Suprapubic skin (tissue), 4 donors: ENCODE results near the gene SLC25A6. TPM values are rescaled to one million over a fixed set of nuclear protein-coding genes. Genes with fewer than 3 reads are reported as not detected.
"Not testable (repeated sequence)": the region's sequence is repeated elsewhere in the genome, so short reads cannot be mapped to it uniquely, and the experiment has no call there.

Experiments used
- DNase-seq, 2 donors: peaks; one replicate each; pipeline ENCODE4 v3.0.0-alpha.2; 2019; ENCODE audit warnings: low spot score in 2 of 2
- H3K27ac ChIP-seq: fragments of 200-600 bp; sonication (generic); one replicate; pipeline ENCODE4 v1.5.1; 2019
- H3K27me3 ChIP-seq: fragments of 200-600 bp; sonication (generic); one replicate; pipeline ENCODE4 v1.5.1; 2019
- H3K36me3 ChIP-seq: fragments of 200-600 bp; sonication (generic); one replicate; pipeline ENCODE4 v1.5.1; 2019
- H3K4me1 ChIP-seq: fragments of 200-600 bp; sonication (generic); one replicate; pipeline ENCODE4 v1.5.1; 2019
- H3K4me3 ChIP-seq: fragments of 200-600 bp; sonication (generic); one replicate; pipeline ENCODE4 v1.5.1; 2019; ENCODE audit warnings: mild to moderate bottlenecking
- H3K9me3 ChIP-seq: fragments of 200-600 bp; sonication (generic); one replicate; pipeline ENCODE4 v1.5.1; 2019
- EP300 ChIP-seq: sonication (generic); formaldehyde crosslinking; IDR thresholded peaks from one replicate; pipeline ENCODE4 v1.6.1; 2017; ENCODE audit warnings: antibody characterized with exemption
- POLR2A ChIP-seq, 2 donors: fragments of 450-650 bp; IDR thresholded peaks; one replicate each; pipeline ENCODE4 v1.6.1; 2017; ENCODE audit warnings: antibody characterized with exemption in 2 of 2, mild to moderate bottlenecking in 2 of 2, moderate library complexity in 2 of 2
- POLR2AphosphoS5 ChIP-seq, 3 donors: sonication (generic); formaldehyde crosslinking; IDR thresholded peaks; one replicate each; pipeline ENCODE4 v1.6.1; 2017; ENCODE audit warnings: antibody characterized with exemption in 3 of 3
- WGBS: methylation state at CpG from one replicate; pipeline ENCODE4 v1.1.5; 2018; 5-methylcytosine and 5-hydroxymethylcytosine counted together
- total RNA-seq, 4 donors: library from RNA; depleted of rRNA; stranded (reverse); fragments of >200 nt; gene quantifications; one replicate each; pipeline ENCODE4 v1.1.0, GENCODE V29; 2016
- TF ChIP-seq, protein P1 (sequence below), 2 donors: fragments of 200-600 bp in 1 of 2; fragments of 450-650 bp in 1 of 2; sonication (generic) in 1 of 2; IDR thresholded peaks; one replicate each; pipeline ENCODE4 v1.5.1; 2016 to 2019; ENCODE audit warnings: antibody characterized with exemption in 2 of 2, mild to moderate bottlenecking in 1 of 2, moderate library complexity in 1 of 2

The SLC25A6 gene
- total RNA-seq, 4 donors from 2014 or later: 250 to 408 (median 336) TPM

DNA sequence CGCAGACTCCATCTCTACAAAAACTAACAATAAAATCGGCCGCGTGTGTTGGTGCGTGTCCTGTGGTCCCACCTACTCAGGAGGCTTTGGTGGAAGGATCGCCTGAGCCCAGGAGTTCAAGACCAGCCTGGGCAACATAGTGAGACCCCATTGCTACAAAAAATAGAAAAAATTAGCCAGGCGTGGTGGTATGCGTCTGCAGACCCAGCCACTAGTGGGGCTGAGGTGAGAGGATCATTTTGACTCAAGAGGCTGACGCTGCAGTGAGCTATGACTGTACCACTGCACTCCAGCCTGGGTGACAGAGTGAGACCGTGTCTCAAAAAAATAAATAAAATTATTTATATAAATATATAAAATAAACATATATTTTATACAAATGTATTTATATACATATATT is 38.5 kb upstream of the SLC25A6 start:
- peak in 1 of 2 donors; percentile 36 for DNase-seq
- Histone ChIP-seq H3K27ac (no peak overlapping the region), H3K9me3 (no peaks in the 10 kb centered on the region), H3K27me3 (no peaks in the 10 kb centered on the region), H3K4me3 (no peak overlapping the region), H3K36me3 (peaks cover 38% of the 10 kb centered on the region), H3K4me1 (no peaks in the 10 kb centered on the region)
- no peak for TF ChIP-seq POLR2AphosphoS5 (IDR thresholded peaks at IDR 0.05)
- TF ChIP-seq, protein P1, sequence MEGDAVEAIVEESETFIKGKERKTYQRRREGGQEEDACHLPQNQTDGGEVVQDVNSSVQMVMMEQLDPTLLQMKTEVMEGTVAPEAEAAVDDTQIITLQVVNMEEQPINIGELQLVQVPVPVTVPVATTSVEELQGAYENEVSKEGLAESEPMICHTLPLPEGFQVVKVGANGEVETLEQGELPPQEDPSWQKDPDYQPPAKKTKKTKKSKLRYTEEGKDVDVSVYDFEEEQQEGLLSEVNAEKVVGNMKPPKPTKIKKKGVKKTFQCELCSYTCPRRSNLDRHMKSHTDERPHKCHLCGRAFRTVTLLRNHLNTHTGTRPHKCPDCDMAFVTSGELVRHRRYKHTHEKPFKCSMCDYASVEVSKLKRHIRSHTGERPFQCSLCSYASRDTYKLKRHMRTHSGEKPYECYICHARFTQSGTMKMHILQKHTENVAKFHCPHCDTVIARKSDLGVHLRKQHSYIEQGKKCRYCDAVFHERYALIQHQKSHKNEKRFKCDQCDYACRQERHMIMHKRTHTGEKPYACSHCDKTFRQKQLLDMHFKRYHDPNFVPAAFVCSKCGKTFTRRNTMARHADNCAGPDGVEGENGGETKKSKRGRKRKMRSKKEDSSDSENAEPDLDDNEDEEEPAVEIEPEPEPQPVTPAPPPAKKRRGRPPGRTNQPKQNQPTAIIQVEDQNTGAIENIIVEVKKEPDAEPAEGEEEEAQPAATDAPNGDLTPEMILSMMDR (IDR thresholded peaks at IDR 0.05): no peak
- 94% methylated on average over 10 of the region's 10 CpGs for WGBS

DNA sequence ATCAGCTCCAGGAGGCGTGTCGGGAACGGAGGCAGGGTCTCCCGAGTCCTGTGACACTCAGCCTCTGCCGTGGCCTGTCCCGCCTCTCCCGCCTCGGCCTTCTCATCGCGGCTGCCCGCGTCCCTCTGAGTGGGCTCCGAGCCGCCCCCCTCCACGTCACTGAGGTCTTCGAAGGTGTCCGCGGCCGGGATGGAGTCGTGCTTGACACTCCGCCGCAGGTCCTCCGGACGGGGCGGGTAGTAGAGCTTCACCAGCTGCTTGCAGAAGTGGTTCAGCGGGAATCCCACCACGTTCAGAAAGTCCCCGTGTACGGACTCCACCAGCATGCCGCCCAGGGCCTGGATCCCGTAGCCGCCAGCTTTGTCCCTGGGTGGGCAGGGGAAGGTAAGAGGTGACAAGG is 35.8 kb upstream of the SLC25A6 start:
- no peak overlapping the region for H3K4me3 ChIP-seq
- 93% methylated on average over 28 of the region's 32 CpGs for WGBS
- H3K27me3 ChIP-seq: no peaks in the 10 kb centered on the region
- H3K9me3 ChIP-seq: no peaks in the 10 kb centered on the region
- H3K4me1 ChIP-seq: no peaks in the 10 kb centered on the region
- TF ChIP-seq POLR2AphosphoS5 (IDR thresholded peaks at IDR 0.05): no peak
- TF ChIP-seq POLR2A (IDR thresholded peaks at IDR 0.05): no peak
- TF ChIP-seq, protein P1 (IDR thresholded peaks at IDR 0.05): no peak
- TF ChIP-seq EP300: no peak
- DNase-seq: peak in 1 of 2 donors; percentile 59
- no peak overlapping the region for H3K27ac ChIP-seq
- H3K36me3 ChIP-seq: peaks cover 35% of the 10 kb centered on the region

DNA sequence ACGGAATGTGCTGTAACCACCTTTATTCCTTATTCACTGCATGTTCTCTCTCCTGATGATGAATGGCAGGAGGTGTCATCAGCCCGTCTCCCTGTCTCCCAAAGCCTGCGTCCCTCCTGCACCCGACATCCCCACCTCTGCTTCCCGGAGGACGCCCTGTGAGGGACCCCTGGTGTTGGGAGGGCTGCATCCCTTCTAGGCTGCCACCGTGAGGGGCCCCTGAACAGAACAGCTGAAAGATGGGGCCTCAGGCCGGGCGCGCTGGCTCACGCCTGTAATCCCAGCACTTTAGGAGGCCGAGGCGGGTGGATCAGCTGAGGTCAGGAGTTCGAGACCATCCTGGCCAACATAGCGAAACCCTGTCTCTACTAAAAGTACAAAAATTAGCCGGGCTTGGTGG is 34.4 kb upstream of the SLC25A6 start:
- peaks cover 41% of the 10 kb centered on the region for H3K36me3 ChIP-seq
- not testable (repeated sequence) for H3K4me3 ChIP-seq, H3K27ac ChIP-seq, H3K4me1 ChIP-seq, H3K9me3 ChIP-seq, H3K27me3 ChIP-seq
- DNase-seq: peak in 1 of 2 donors; percentile 56
- 88% methylated on average over 11 of the region's 16 CpGs for WGBS

DNA sequence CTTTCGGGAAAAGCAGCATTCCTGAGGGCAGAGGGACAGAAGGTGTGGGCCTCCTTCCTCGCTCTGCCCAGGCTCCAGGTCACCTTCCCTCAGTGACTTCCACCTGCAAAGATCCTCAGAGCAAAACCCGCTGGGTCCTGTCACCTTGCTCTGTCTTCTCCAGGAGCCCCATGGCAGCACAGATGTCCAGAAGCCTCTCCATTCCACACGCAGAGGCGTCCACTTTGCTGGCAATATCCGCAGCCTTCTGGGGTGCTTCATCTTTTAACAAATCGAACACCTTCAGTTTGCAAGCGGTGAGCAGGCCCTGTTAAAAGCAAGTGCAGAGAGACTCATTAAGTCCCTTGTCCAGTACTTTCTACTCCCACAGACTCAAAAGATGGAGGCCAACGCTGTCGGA is 33.5 kb upstream of the SLC25A6 start:
- WGBS: 77% methylated on average over 10 of the region's 10 CpGs
- H3K27ac ChIP-seq: no peak overlapping the region

DNA sequence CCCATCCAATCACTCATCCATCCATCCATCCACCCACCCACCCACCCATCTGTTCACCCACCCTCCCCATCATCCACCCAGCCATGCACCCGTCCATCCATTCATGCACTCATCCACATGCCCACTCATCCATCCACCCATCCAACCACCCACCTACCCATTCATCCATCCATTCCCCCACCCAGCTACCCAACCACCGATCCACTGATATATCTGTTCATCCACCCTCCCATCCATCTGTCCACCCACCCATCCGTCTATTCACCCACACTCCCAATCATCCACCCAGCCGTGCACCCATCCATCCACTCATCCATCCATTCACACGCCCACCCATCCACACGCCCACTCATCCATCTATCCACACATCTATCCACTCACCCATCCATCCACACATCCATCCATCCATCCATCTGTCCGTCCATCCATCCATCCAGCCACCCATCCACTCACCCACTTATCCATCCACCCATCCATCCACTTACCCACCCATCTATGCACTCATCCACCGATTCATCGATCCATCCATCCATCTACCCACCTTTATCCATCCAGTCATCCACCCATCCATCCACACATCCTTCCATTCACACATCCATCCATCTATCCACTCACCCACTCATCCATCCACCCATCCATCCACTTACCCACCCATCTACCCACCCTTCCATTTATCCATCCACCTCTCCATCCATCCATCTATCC is 32.4 kb upstream of the SLC25A6 start:
- 75% methylated on average over 9 of the region's 9 CpGs for WGBS
- peak in 1 of 2 donors; percentile 24 for DNase-seq
- Histone ChIP-seq H3K4me3 (no peak overlapping the region), H3K27ac (no peak overlapping the region), H3K36me3 (peaks cover 55% of the 10 kb centered on the region), H3K4me1 (no peaks in the 10 kb centered on the region), H3K9me3 (no peaks in the 10 kb centered on the region), H3K27me3 (no peaks in the 10 kb centered on the region)
- TF ChIP-seq EP300 (no peak), POLR2A (IDR thresholded peaks at IDR 0.05) (no peak), POLR2AphosphoS5 (IDR thresholded peaks at IDR 0.05) (no peak)
- TF ChIP-seq, protein P1 (IDR thresholded peaks at IDR 0.05): no peak

More for the DNA sequence above, 33.5 kb upstream of the SLC25A6 start:
- peaks cover 48% of the 10 kb centered on the region for H3K36me3 ChIP-seq
- H3K4me3 ChIP-seq: no peak overlapping the region
- TF ChIP-seq POLR2AphosphoS5 (IDR thresholded peaks at IDR 0.05) (no peak), POLR2A (IDR thresholded peaks at IDR 0.05) (no peak), EP300 (no peak)
- TF ChIP-seq, protein P1 (IDR thresholded peaks at IDR 0.05): no peak
- DNase-seq: peak in 1 of 2 donors; percentile 22
- H3K9me3 ChIP-seq: no peaks in the 10 kb centered on the region
- H3K27me3 ChIP-seq: no peaks in the 10 kb centered on the region
- no peaks in the 10 kb centered on the region for H3K4me1 ChIP-seq

DNA sequence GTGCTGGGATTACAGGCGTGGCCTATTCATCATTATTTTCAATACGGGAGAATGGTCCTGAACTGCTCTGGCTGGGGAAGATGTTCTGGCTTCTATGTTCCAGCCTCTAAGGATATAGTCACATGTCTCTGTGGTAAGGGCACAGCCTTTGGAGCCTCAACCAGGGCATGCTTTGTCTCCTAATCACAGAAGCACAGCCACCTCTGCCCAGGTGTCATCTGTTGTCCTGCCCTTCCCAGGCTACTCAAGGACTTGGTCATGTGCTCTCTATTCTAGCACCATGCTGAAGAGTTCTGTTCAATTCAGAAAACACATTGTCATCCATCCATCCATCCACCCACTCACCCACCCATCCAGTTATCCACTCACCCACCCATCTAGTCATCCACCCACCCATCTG is 31.3 kb upstream of the SLC25A6 start:
- WGBS: no CpG with 5 or more reads among the region's 2 CpGs
- no peaks in the 10 kb centered on the region for H3K4me1 ChIP-seq
- H3K27ac ChIP-seq: no peak overlapping the region
- TF ChIP-seq, protein P1 (IDR thresholded peaks at IDR 0.05): no peak
- TF ChIP-seq EP300: no peak
- no peak for TF ChIP-seq POLR2AphosphoS5 (IDR thresholded peaks at IDR 0.05)
- no peak for TF ChIP-seq POLR2A (IDR thresholded peaks at IDR 0.05)
- peak in 1 of 2 donors; percentile 39 for DNase-seq
- H3K36me3 ChIP-seq: peaks cover 66% of the 10 kb centered on the region
- H3K9me3 ChIP-seq: no peaks in the 10 kb centered on the region
- no peak overlapping the region for H3K4me3 ChIP-seq
- H3K27me3 ChIP-seq: no peaks in the 10 kb centered on the region
